ENCODE results near the gene VPS9D1.

VPS9D1 gene

GRCh38 chr16:89657442-89658220, 63.1 kb downstream of the VPS9D1 start, which contains the start of the genes CHMP1A and SPATA33:
CHMP1A (minus strand) TSS chr16:89657708; CDS start chr16:89657588, 120 bp downstream.
SPATA33 (plus strand) TSS chr16:89657836; CDS start chr16:89657912, 76 bp downstream.
- no peaks in the 10 kb centered on the region for H3K27me3 Mint-ChIP-seq
- H3K4me3 Mint-ChIP-seq, result peak within 1 kb of the TSS; percentile 87
- peaks cover 35% of the 10 kb centered on the region for H3K4me1 Mint-ChIP-seq
- H3K27ac Mint-ChIP-seq, result peak within 1 kb of the TSS; percentile 79
- H3K36me3 Mint-ChIP-seq (ENCODE audit: low read depth), result peaks cover 21% of the 10 kb centered on the region
- no peaks in the 10 kb centered on the region for H3K9me3 Mint-ChIP-seq
- peak; percentile 93 for ATAC-seq
- peak; percentile 94 for DNase-seq

Data from activated naive CD8-positive, alpha-beta T cell treated with anti-CD3 and anti-CD28 coated beads, Interleukin-2, amount 50 U/mL, for 24 hours (primary cell).